HG03520 (cell line): ENCODE measurements around the gene KLK5.
"Not testable (repeated sequence)": the region's sequence is repeated elsewhere in the genome, so short reads cannot be mapped to it uniquely, and the experiment has no call there.

Experiments
- ATAC-seq: cut with Tn5 transposase; IDR thresholded peaks from one replicate; pipeline ENCODE4 v1.9.1; 2021; ENCODE audit warnings: mild to moderate bottlenecking, moderate library complexity; ENCODE audit not compliant: unreplicated experiment

Gene KLK5

GRCh38 chr19:50969810-50970209 lies 17.0 kb upstream of the KLK5 start:
- ATAC-seq = not testable (repeated sequence)

GRCh38 chr19:50969413-50969760 lies 16.5 kb upstream of the KLK5 start, which contains the start of gene KLK6:
KLK6 (minus strand) TSS chr19:50969591; CDS start chr19:50968104, 1,487 bp downstream.
- ATAC-seq = no peak

DNA sequence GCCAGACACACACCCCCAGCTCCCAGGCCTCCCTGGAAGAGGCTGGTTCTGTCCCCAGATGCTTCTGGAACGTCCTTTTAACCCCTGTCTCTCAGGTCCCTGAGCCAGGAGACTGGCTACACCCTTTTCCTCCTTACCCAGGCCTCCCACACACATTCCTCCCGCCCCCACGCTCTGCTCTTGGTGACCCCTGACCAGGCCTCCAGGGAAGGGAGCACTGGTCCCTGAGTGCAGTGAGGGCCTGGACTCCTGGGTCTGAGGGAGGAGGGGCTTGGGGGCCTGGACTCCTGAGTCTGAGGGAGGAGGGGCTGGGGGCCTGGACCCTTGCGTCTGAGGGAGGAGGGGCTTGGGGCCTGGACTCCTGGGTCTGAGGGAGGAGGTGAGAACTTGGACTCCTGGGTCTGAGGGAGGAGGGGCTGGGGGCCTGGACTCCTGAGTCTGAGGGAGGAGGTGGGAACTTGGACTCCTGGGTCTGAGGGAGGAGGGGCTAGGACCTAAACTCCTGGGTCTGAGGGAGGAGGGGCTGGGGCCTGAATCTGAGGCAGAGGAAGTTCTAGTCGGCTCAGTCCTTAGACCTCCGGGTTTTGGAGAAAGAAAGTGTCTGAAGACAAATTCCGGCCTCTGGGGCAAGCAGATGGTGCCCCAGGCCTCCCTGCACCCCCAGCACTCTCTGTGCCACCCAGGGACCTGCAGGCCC lies 16.0 kb upstream of the KLK5 start:
- no peak for ATAC-seq

- ATAC-seq = no peak
Observed at GRCh38 chr19:50967929-50968715, 15.3 kb upstream of the KLK5 start.

GRCh38 chr19:50964266-50964665 lies 11.4 kb upstream of the KLK5 start:
- no peak for ATAC-seq

DNA sequence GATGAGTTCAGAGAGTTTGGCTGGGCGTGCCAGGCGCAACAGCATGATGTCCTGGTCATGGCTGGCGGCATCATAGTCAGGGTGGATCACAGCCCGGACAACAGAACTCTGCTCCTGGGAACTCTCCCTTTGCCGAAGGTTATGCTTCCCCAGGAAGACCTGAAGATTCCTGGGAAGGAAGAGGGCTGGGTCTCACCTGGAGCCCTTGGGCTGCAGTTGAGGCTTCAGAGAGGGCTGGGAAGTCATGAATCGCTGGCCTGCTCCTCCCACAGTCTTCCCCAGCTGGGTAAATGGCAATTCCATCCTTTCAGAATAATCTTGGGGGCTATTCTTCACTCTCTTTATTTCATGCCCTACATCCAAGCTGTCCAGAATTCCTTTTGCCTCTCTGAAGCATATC lies 10.5 kb upstream of the KLK5 start:
- no peak for ATAC-seq

GRCh38 chr19:50962245-50962644 lies 9.4 kb upstream of the KLK5 start:
- no peak for ATAC-seq

DNA sequence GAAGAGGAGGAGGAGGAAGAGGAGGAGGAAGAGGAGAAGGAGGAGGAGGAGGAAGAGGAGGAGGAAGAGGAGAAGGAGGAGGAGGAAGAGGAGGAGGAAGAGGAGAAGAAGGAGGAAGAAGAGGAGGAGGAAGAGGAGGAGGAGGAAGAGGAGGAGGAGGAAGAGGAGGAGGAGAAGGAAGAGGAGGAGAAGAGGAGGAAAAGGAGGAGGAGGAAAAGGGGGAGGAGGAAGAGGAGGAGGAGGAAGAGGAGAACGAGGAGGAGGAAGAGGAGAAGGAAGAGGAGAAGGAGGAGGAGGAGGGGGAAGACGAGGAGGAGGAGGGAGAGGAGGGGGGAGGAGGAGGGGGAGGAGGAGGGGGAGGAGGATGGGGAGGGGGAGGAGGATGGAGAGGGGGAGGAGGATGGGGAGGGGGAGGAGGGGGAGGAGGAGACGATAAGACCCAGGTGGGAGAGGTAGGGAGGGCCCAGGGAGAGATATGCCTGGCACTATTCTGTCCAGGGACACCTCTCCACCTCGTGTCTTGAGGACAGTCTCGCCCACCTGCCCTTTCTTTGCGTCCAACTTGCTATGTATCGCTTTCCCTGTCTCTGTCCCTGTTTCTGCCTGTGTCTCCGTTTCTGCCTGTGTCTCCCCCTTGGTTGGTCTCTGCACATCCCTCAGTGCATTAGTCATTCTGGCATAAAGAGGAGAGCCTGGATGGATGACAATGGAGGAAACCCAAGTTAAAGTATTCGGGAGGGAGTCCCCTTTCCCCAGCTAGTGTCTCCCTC lies 7.1 kb upstream of the KLK5 start:
- ATAC-seq = no peak

GRCh38 chr19:50957587-50957986 lies 4.7 kb upstream of the KLK5 start:
- no peak for ATAC-seq

DNA sequence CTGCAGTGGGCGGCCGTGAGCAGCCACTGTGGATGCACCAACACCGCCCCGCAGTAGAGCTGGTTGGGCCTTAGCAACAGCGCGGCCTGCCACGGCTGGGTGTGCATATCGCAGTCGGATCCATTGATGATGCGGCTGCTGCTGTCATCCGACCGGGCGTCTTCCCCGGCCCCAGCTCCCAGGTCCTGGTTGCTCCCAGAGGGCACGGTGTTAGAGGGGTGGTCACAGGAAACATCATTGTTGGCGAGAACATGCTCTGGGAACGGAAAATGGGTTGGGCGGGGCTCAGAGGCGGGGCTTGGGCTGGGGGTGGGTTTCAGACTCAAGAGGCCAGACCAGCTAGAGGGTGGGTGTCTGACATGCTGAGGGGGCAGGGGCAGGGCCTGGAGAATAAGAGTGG lies 3.0 kb downstream of the KLK5 start:
- no peak for ATAC-seq

DNA sequence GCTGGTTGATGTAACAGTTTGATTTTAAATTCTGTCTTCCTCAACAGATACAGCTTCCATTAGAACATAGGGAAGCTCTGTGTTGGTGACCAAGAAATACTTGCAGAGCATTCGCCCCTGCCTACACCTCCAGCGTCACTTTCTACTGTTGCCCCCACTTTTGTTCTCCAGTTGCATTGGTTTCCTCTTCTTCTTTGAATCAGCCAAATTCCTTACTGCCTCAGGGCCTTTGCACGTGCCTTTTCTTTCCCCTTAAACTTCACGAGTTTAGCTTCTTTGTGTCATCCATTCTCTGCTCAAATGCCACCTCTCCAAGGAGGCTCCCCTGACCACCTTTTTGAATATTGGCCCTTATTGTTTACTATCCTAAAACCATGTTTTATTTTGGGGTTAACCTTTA lies 5.7 kb downstream of the KLK5 start:
- ATAC-seq = no peak

DNA sequence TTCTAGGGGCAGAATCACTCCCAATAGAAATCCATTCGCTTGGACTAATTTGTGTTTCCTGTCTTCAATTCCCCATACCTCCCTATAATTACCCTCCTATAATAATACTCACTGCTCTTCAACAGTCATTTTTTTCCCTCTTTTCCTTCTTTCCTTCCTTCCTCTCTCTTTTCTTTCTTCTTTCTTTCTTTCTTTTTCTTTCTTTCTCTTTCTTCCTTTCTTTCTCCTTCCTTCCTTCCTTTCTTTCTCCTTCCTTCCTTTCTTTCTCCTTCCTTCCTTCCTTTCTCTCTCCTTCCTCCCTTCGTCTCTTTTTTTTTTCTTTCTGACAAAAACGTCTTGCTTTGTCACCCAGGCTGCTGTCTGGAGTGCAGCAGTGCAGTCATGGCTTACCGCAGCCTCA lies 8.0 kb downstream of the KLK5 start:
- ATAC-seq = no peak

DNA sequence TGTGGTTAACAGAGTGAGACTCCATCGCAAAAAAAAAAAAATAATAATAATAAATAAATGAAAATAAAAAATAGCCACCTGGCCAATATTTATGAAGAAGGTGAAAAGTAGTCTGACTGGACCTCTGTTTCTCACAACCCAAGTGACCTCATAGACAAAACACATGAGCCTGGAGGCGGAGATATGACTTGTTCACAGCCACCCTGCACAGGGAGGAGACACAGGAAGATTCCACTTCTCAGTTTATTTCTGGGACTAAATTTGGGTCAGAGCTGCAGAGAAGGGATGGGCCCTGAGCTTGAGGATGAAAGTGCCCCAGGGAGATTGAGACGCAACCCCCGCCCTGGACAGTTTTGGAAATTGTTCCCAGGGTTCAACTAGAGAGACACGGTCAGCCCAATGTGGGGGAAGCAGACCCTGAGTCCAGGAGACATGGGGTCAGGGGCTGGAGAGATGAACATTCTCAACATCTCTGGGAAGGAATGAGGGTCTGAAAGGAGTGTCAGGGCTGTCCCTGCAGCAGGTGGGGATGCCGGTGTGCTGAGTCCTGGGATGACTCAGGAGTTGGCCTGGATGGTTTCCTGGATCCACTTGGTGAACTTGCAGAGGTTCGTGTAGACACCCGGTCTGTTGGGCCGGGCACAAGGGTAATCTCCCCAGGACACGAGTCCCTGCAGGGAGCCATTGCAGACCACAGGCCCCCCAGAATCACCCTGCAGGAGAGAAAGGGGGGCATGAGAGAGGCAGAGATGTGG lies 9.6 kb downstream of the KLK5 start:
- no peak for ATAC-seq

DNA sequence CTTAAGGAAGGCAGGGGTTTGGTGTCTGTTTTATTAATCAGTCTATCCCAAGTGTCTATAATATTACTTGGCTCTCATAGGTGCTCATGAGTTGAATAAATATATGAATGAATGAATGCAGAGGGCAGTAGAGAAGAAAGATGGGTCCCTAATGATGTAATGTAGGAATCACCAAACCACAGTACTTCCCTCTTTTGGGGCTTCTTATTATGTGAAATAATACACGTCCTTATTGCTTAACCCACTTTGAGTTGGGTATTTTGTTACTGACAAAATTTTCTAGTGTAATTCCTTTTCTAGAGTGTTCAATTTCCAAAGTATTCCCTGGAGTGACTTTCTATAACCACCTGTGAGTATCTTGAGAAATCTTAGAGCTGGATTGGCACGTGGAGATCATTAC lies 13.2 kb downstream of the KLK5 start:
- ATAC-seq = no peak

GRCh38 chr19:50933640-50934039 lies 19.2 kb downstream of the KLK5 start:
- ATAC-seq = no peak

DNA sequence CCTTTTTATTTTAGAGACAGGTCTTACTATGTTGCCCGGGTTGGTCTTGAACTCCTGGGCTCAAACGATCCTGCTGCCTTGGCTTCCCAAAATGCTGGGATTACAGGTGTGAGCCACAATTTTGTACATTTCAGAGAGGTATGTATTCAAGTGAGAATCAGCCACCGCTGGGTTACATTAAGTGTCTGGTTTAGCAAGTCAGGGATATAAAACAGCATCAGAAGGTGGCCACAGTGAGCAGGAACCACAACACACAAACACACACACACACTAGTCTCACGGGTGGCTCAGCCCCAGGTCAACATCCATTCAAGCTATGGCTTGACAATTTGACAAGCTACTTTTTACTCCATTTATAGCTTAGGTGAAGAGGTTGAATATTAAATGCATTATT lies 20.2 kb downstream of the KLK5 start:
- no peak for ATAC-seq

DNA sequence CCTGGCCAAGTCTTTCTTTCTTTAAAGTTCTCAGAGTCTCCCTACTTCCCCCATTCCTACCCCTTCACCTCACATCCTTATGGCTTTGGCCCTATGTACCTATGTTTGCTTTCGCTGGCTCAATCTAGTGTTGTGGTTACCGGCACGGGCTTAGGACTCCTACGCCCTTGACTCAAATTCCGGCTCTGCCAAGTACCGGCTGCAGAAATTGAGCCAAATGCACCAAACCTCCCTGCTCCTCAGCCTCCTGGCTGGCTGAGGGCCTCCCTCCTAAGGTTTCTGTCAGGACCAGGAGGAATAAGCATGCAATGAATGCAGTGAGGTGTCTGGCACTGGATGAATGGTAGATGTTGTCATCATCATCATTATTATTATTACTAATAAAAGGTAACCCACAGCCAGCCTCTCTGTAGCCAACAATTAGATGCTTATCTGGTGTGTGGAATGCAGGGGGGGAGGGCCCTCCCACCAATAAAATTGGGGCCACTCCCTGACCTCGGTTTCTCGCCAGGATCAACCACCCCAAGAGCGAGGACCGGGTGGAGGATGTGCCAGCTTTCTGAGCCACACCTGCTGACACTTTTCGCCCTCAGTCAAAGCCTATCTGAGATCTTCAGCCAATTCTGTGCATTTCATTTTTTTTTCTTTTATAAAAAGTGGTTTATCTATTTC lies 20.7 kb downstream of the KLK5 start:
- no peak for ATAC-seq

- no peak for ATAC-seq
Observed at GRCh38 chr19:50931023-50931422, 21.8 kb downstream of the KLK5 start.

DNA sequence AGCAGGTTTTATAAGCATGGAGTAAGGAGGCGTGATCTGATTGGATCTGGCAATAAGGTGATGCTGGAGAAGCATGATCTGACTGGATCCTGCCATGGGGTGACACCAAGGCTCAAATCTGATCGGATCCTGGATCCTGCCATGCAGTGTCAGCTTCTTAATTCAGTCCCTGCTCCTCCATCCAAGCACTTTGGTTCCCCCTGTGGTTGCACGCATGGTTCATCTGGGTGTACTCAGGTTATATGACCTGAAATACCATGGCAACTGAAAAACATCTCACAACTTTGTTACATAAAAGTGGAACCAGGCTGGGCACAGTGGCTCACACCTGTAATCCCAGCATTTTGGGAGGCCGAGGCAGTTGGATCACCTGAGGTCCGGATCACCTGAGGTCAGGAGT lies 24.0 kb downstream of the KLK5 start:
- no peak for ATAC-seq

GRCh38 chr19:50926144-50926543 lies 26.7 kb downstream of the KLK5 start:
- no peak for ATAC-seq

- no peak for ATAC-seq
Observed at GRCh38 chr19:50925734-50926133, 27.1 kb downstream of the KLK5 start.
